SK-N-SH treated with all-trans-retinoic acid at 6 μM for 48 hours (cell line): Measurements from ENCODE around the gene ZNF32.

ENCODE experiments used
- ARNTL ChIP-seq: fragments of 450-650 bp; formaldehyde crosslinking; IDR thresholded peaks from 2 replicates; pipeline ENCODE4 v1.5.0; 2020; ENCODE audit warnings: low read depth, mild to moderate bottlenecking, moderate library complexity, borderline replicate concordance
- ESRRG ChIP-seq: fragments of 250-450 bp; sonication (Bioruptor Pico); IDR thresholded peaks from 2 replicates; pipeline ENCODE4 v1.6.1; 2021; ENCODE audit warnings: mild to moderate bottlenecking
- SNAI2 ChIP-seq: fragments of 250-450 bp; sonication (Bioruptor Pico); IDR thresholded peaks from 2 replicates; pipeline ENCODE4 v1.5.0; 2020; ENCODE audit warnings: mild to moderate bottlenecking, moderate library complexity
- ZNF70 ChIP-seq: fragments of 450-650 bp; formaldehyde crosslinking; IDR thresholded peaks from 2 replicates; pipeline ENCODE4 v1.5.0; 2020; ENCODE audit warnings: mild to moderate bottlenecking, moderate library complexity
- TF ChIP-seq, protein P1 (sequence below): fragments of 250-450 bp; sonication (Bioruptor Pico); IDR thresholded peaks from 2 replicates; pipeline ENCODE4 v1.8.0; 2021; ENCODE audit warnings: low read depth, mild to moderate bottlenecking, moderate library complexity, borderline replicate concordance
- TF ChIP-seq, protein P2 (sequence below): fragments of 250-450 bp; sonication (Bioruptor Pico); IDR thresholded peaks from 2 replicates; pipeline ENCODE4 v1.5.0; 2020; ENCODE audit warnings: mild to moderate bottlenecking, moderate library complexity
- TF ChIP-seq, protein P3 (sequence below): fragments of 250-450 bp; sonication (Bioruptor Pico); IDR thresholded peaks from 2 replicates; pipeline ENCODE4 v1.8.0; 2020; ENCODE audit warnings: mild to moderate bottlenecking, moderate library complexity, borderline replicate concordance

- TF ChIP-seq, protein P1, sequence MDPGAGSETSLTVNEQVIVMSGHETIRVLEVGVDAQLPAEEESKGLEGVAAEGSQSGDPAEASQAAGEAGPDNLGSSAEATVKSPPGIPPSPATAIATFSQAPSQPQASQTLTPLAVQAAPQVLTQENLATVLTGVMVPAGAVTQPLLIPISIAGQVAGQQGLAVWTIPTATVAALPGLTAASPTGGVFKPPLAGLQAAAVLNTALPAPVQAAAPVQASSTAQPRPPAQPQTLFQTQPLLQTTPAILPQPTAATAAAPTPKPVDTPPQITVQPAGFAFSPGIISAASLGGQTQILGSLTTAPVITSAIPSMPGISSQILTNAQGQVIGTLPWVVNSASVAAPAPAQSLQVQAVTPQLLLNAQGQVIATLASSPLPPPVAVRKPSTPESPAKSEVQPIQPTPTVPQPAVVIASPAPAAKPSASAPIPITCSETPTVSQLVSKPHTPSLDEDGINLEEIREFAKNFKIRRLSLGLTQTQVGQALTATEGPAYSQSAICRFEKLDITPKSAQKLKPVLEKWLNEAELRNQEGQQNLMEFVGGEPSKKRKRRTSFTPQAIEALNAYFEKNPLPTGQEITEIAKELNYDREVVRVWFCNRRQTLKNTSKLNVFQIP (CRISPR knock-in tag): no peak
- TF ChIP-seq ESRRG (CRISPR knock-in tag): no peak
- no peak for TF ChIP-seq ARNTL (CRISPR knock-in tag)
- TF ChIP-seq ZNF70 (CRISPR knock-in tag): no peak
- no peak for TF ChIP-seq SNAI2 (CRISPR knock-in tag)
- TF ChIP-seq, protein P2, sequence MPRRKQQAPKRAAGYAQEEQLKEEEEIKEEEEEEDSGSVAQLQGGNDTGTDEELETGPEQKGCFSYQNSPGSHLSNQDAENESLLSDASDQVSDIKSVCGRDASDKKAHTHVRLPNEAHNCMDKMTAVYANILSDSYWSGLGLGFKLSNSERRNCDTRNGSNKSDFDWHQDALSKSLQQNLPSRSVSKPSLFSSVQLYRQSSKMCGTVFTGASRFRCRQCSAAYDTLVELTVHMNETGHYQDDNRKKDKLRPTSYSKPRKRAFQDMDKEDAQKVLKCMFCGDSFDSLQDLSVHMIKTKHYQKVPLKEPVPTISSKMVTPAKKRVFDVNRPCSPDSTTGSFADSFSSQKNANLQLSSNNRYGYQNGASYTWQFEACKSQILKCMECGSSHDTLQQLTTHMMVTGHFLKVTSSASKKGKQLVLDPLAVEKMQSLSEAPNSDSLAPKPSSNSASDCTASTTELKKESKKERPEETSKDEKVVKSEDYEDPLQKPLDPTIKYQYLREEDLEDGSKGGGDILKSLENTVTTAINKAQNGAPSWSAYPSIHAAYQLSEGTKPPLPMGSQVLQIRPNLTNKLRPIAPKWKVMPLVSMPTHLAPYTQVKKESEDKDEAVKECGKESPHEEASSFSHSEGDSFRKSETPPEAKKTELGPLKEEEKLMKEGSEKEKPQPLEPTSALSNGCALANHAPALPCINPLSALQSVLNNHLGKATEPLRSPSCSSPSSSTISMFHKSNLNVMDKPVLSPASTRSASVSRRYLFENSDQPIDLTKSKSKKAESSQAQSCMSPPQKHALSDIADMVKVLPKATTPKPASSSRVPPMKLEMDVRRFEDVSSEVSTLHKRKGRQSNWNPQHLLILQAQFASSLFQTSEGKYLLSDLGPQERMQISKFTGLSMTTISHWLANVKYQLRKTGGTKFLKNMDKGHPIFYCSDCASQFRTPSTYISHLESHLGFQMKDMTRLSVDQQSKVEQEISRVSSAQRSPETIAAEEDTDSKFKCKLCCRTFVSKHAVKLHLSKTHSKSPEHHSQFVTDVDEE (CRISPR knock-in tag): no peak
- TF ChIP-seq, protein P3, sequence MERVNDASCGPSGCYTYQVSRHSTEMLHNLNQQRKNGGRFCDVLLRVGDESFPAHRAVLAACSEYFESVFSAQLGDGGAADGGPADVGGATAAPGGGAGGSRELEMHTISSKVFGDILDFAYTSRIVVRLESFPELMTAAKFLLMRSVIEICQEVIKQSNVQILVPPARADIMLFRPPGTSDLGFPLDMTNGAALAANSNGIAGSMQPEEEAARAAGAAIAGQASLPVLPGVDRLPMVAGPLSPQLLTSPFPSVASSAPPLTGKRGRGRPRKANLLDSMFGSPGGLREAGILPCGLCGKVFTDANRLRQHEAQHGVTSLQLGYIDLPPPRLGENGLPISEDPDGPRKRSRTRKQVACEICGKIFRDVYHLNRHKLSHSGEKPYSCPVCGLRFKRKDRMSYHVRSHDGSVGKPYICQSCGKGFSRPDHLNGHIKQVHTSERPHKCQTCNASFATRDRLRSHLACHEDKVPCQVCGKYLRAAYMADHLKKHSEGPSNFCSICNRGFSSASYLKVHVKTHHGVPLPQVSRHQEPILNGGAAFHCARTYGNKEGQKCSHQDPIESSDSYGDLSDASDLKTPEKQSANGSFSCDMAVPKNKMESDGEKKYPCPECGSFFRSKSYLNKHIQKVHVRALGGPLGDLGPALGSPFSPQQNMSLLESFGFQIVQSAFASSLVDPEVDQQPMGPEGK (CRISPR knock-in tag): no peak
These were observed 25.3 kb downstream of the ZNF32 start for GRCh38 chr10:43623351-43623750.
